ENCODE results near the gene NTM. TPM values are rescaled to one million over a fixed set of nuclear protein-coding genes. Genes with fewer than 3 reads are reported as not detected.

Gene NTM
- total and polyA plus RNA-seq, 2 donors (not counting 1 experiment from before 2014, with no cell fraction given) = 12.3 to 28.6 TPM

DNA sequence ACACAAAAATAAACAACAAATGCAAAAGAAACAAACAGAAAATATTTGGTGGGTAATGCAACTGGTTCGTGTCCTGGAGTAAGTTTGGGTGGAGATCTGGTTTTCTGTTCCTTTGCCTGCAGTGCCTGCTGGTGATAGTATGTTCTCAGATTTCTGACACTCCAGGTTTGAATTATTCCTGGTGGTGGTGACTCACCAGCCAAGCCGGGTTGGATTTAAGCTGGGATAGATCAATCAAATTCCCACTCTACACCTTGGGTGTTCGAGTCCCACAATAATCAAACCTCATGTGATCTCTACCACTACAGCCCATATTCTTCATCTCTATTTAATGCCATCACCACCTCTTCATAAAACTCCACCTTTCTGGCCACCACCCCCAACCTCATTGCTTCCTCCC is 421.8 kb downstream of the NTM start:
- Histone ChIP-seq H4K20me1 (ENCODE audit: control insufficient read depth, extremely low read depth, insufficient read depth, low read length) (no peaks in the 10 kb centered on the region), H3K9ac (ENCODE audit: insufficient read depth, low read length) (no peak overlapping the region), H3K27me3 (ENCODE audit: control insufficient read depth, insufficient read depth, low read length) (peaks cover 6% of the 10 kb centered on the region), H3K4me1 (ENCODE audit: control insufficient read depth, extremely low read depth, insufficient read depth, low read length) (no peaks in the 10 kb centered on the region), H3K9me3 (ENCODE audit: control insufficient read depth, insufficient read depth, low read depth, low read length) (no peaks in the 10 kb centered on the region), H2AFZ (ENCODE audit: low read length) (no peak overlapping the region), H3K4me2 (ENCODE audit: extremely low read depth, insufficient read depth, low read length) (no peak overlapping the region), H3K79me2 (ENCODE audit: control insufficient read depth, insufficient read depth, low read length) (no peaks in the 10 kb centered on the region), H3K27ac (ENCODE audit: insufficient read depth, low read length) (no peak overlapping the region), H3K36me3 (ENCODE audit: control insufficient read depth, insufficient read depth, low read length) (no peaks in the 10 kb centered on the region), H3K4me3 (replicated peaks in 1 of 4; ENCODE audit: control extremely low read depth in 1 of 4, insufficient read depth in 1 of 4, low read depth in 3 of 4, low read length in 4 of 4) (no peak overlapping the region)
- TF ChIP-seq, protein P1, sequence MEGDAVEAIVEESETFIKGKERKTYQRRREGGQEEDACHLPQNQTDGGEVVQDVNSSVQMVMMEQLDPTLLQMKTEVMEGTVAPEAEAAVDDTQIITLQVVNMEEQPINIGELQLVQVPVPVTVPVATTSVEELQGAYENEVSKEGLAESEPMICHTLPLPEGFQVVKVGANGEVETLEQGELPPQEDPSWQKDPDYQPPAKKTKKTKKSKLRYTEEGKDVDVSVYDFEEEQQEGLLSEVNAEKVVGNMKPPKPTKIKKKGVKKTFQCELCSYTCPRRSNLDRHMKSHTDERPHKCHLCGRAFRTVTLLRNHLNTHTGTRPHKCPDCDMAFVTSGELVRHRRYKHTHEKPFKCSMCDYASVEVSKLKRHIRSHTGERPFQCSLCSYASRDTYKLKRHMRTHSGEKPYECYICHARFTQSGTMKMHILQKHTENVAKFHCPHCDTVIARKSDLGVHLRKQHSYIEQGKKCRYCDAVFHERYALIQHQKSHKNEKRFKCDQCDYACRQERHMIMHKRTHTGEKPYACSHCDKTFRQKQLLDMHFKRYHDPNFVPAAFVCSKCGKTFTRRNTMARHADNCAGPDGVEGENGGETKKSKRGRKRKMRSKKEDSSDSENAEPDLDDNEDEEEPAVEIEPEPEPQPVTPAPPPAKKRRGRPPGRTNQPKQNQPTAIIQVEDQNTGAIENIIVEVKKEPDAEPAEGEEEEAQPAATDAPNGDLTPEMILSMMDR (conservative IDR thresholded peaks at IDR 0.05 in 1 of 2, IDR thresholded peaks at IDR 0.05 in 1 of 2; ENCODE audit: low read depth in 1 of 2, low read length in 2 of 2) = no peak
- no peak for TF ChIP-seq EZH2 (IDR thresholded peaks at IDR 0.05; ENCODE audit: low read length, missing control alignments)
- peak in 1 of 2 donors; percentile 25 for DNase-seq (ENCODE audit: low read depth in 2 of 2)

DNA sequence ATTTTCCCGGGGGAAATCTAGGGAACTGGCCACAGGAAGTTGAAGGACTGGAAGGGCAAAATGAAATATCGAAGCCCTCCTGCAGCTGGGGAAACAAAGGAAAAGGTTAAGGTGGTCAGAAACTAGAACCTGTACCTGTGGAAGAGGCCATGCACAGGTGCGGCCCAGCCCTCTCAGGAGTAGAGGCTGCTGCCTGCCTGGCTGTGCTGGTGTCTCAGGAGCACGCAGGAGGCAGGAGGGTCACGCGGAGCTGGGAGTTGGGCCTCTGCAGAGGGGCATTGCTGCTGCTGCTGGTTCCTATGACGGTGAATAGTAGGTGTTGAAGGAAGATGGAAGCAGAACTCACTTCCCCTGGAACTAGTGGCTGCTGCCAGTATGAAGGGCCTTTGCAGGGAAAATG is 425.7 kb downstream of the NTM start:
- Histone ChIP-seq H3K36me3 (ENCODE audit: control insufficient read depth, insufficient read depth, low read length) (no peaks in the 10 kb centered on the region), H3K4me2 (ENCODE audit: extremely low read depth, insufficient read depth, low read length) (no peak overlapping the region), H2AFZ (ENCODE audit: low read length) (no peak overlapping the region), H3K27me3 (ENCODE audit: control insufficient read depth, insufficient read depth, low read length) (peaks cover 9% of the 10 kb centered on the region), H3K27ac (ENCODE audit: insufficient read depth, low read length) (no peak overlapping the region), H3K4me1 (ENCODE audit: control insufficient read depth, extremely low read depth, insufficient read depth, low read length) (no peaks in the 10 kb centered on the region), H3K79me2 (ENCODE audit: control insufficient read depth, insufficient read depth, low read length) (no peaks in the 10 kb centered on the region), H3K9ac (ENCODE audit: insufficient read depth, low read length) (no peak overlapping the region), H4K20me1 (ENCODE audit: control insufficient read depth, extremely low read depth, insufficient read depth, low read length) (no peaks in the 10 kb centered on the region), H3K9me3 (ENCODE audit: control insufficient read depth, insufficient read depth, low read depth, low read length) (no peaks in the 10 kb centered on the region), H3K4me3 (replicated peaks in 1 of 4; ENCODE audit: control extremely low read depth in 1 of 4, insufficient read depth in 1 of 4, low read depth in 3 of 4, low read length in 4 of 4) (no peak overlapping the region)
- TF ChIP-seq, protein P1 (conservative IDR thresholded peaks at IDR 0.05 in 1 of 2, IDR thresholded peaks at IDR 0.05 in 1 of 2; ENCODE audit: low read depth in 1 of 2, low read length in 2 of 2) = no peak
- no peak for TF ChIP-seq EZH2 (IDR thresholded peaks at IDR 0.05; ENCODE audit: low read length, missing control alignments)
- DNase-seq (ENCODE audit: low read depth in 2 of 2) = no peak

DNA sequence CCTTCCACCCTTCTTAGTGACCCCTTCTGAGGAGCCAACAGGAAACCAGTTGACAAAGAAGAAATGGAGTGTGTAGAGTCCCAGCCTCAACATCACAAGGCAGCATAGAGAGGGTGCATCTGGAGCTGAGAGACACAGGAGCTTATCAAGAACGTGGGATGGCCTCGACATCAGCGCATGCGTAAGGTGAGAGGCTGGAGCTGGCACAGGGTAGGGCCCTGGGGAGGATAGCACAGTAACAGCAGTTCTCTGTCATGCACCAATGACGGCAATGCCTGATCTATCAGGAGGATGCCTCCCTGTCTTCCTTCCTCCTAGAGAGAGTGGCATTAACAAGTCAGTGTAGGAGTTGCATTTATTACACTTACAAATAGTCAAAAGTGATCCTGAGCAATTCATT is 426.1 kb downstream of the NTM start:
- H3K79me2 ChIP-seq (ENCODE audit: control insufficient read depth, insufficient read depth, low read length) = no peaks in the 10 kb centered on the region
- TF ChIP-seq, protein P1 (conservative IDR thresholded peaks at IDR 0.05 in 1 of 2, IDR thresholded peaks at IDR 0.05 in 1 of 2; ENCODE audit: low read depth in 1 of 2, low read length in 2 of 2) = no peak
- TF ChIP-seq EZH2 (IDR thresholded peaks at IDR 0.05; ENCODE audit: low read length, missing control alignments) = no peak
- no peak overlapping the region for H2AFZ ChIP-seq (ENCODE audit: low read length)
- no peak for DNase-seq (ENCODE audit: low read depth in 2 of 2)
- no peak overlapping the region for H3K4me2 ChIP-seq (ENCODE audit: extremely low read depth, insufficient read depth, low read length)
- no peak overlapping the region for H3K27ac ChIP-seq (ENCODE audit: insufficient read depth, low read length)
- no peaks in the 10 kb centered on the region for H3K36me3 ChIP-seq (ENCODE audit: control insufficient read depth, insufficient read depth, low read length)
- H3K9ac ChIP-seq (ENCODE audit: insufficient read depth, low read length) = no peak overlapping the region
- H4K20me1 ChIP-seq (ENCODE audit: control insufficient read depth, extremely low read depth, insufficient read depth, low read length) = no peaks in the 10 kb centered on the region
- H3K4me3 ChIP-seq (replicated peaks in 1 of 4; ENCODE audit: control extremely low read depth in 1 of 4, insufficient read depth in 1 of 4, low read depth in 3 of 4, low read length in 4 of 4) = no peak overlapping the region
- no peaks in the 10 kb centered on the region for H3K9me3 ChIP-seq (ENCODE audit: control insufficient read depth, insufficient read depth, low read depth, low read length)
- H3K27me3 ChIP-seq (ENCODE audit: control insufficient read depth, insufficient read depth, low read length) = peaks cover 9% of the 10 kb centered on the region
- H3K4me1 ChIP-seq (ENCODE audit: control insufficient read depth, extremely low read depth, insufficient read depth, low read length) = no peaks in the 10 kb centered on the region
